CD4-positive, alpha-beta T cell treated with Interleukin-2 at 100 ng/mL for 4 hours (primary cell): Measurements from ENCODE around the gene ANAPC16.
"Not testable (repeated sequence)": the region's sequence is repeated elsewhere in the genome, so short reads cannot be mapped to it uniquely, and the experiment has no call there.

Experiments
- DNase-seq: peaks from one replicate; pipeline ENCODE4 v3.0.0-alpha.2; 2020; ENCODE audit warnings: low spot score

ANAPC16 gene

DNA sequence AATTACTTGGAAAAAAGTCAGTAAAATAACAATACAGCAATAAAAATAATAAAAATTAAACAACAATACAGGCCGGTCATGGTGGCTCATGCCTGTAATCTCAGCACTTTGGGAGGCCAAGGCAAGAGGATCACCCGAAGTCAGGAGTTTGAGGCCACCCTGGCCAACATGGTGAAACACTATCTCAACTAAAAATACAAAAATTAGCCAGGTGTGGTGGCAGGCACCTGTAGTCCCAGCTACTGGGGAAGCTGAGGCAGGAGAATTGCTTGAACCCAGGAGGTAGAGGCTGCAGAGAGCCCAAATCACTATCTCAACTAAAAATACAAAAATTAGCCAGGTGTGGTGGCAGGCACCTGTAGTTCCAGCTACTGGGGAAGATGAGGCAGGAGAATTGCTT lies 4.0 kb upstream of the ANAPC16 start:
- not testable (repeated sequence) for DNase-seq

DNA sequence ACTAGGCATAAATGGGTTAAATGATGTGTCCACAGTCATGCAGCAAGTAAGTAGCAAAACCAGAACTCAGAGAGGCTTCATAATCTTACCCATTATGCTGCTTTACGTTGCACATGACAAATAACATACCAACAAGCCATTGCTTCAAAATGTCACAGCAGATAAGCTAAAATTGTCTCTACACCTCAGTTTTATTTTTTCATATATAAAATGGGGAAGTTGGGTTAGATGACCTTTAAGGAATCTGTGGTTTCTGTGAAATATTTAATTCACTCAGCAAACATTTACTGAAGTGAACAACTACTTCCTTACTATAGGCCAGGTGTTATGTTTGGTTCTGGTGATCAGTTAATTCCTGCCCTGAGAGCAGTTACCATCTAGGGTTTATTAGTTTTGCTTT lies 2.5 kb downstream of the ANAPC16 start:
- no peak for DNase-seq

DNA sequence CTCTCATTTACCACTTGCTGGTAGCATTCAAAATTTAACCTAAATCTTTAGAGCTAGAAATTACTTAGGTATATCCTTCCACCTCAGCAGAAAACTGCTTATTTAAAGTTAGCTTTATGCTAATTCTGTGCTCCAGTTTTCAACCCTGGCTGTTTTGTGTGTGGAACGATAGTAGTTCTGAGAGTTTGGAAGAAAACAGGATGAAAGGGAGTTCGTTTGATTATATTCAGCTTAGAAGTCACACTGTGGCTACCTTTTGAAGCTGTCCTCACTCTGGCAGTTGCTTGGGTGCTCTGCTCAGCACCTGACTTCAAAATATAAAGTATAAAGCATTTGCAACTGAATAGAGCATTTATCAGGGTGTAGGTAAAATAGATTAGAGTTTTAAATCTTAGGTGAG lies 2.9 kb downstream of the ANAPC16 start:
- DNase-seq, result no peak

DNA sequence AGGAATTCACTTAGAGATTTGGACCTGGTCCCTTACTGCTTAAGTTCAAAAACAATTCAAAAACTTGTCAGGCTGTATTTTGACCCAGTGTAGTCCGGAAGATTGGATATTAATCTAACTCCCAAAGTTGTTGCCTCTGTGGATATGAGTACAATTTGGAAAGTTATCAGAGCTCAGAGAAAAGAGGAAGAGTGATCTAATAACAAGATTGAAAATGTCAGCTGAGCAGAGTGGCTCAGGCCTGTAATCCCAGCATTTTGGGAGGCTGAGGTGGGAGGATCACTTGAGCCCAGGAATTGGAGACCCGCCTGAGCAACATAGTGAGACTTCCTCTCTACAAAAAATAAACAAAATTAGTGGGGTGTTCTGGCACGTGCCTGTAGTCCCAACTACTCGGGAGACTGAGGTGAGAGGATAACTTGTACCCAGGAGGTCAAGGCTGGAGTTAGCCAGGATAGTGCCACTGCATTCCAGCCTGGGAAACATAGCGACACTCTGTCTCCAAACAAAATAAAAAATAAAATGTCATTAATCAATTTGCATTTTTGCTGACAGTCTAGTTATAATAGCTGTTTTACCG lies 3.5 kb downstream of the ANAPC16 start:
- DNase-seq, result no peak

DNA sequence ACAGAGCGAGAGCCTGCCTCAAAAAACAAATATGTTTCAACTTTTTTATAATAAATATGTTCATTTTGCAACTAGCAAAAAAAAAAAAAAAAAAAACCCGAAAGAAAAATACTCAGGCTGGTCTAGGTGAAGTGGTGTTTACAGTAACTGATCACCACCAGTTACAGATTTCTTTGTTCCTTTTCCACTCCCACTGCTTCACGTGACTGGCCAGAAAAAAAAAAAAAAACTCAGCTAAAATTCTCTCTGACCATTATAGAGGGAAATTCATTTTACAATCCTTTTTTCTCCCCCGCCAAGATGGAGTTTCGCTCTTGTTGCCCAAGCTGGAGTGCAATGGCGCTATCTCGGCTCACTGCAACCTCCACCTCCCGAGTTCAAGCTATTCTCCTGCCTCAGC lies 4.8 kb downstream of the ANAPC16 start:
- DNase-seq, result no peak

DNA sequence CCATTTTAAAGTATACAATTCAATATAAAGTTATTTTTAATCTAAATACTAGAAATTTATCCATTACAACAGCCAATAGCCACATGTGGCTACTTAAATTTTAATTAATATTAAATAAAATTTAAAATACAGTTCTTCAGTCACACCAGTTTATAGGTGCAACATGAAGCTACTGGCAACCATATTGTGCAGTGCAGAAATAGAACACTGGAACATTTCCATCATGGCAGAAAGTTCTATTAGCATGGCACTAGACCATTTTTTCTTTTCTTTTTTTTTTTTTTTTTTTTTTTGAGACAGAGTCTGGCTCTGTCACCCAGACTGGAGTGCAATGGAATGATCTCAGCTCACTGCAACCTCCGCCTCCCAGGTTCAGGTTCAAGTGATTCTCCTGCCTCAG lies 5.5 kb downstream of the ANAPC16 start:
- no peak for DNase-seq

DNA sequence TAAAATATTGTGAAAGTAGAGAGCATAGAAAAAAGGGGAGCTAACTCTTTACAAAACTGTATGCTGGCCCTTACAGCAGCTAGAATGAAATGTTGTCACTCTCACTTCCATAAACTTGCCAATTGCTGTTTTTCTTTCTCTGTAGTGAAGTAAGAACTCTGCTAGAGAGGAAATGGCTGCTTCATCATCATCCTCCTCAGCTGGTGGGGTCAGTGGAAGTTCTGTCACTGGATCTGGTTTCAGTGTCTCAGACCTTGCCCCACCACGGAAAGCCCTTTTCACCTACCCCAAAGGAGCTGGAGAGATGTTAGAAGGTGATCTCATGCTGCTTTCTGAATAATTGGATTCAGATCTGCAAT lies 7.9 kb downstream of the ANAPC16 start:
- DNase-seq, result no peak

DNA sequence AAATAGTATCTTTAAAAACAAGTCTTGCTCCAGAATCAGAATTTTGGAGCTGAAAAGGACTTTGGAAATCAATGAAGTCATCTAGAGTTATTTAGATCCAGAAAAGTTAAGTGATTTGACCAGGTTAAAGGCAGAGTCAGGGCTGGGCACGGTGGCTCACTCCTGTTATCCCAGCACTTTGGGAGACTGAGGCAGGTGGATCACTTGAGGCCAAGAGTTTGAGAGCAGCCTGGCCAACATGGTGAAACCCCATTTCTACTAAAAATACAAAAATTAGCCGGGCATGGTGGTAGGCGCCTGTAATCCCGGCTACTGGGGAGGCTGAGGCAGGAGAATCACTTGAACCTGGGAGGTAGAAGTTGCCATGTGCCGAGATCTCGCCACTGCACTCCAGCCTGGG lies 8.4 kb downstream of the ANAPC16 start:
- DNase-seq, result not testable (repeated sequence)

DNA sequence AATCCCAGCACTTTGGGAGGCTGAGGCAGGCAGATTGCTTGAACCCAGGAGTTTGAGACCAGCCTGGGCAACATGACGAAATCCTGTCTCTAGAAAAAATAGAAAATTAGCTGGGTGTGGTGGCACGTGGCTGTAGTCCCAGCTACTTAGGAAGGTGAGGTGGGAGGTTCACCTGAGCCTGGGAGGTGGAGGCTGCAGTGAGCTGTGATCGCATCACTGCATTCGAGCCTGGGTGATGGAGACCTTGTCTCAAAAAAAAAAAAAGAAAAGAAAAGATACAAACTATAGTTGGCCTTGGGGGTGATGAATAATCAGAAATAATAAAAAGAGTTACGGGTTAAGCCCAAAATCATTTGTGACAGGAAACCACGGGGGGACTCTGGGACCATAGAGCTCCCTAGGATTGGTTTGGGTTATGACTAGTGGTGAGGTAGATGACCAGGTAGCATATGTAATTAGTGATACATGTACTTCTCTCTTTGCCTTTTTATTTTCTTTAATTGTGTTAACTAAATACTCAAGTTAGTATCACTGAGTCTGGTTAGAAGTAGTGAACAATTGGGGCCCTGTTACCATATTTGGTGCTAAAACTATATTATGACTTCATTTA lies 10.7 kb downstream of the ANAPC16 start:
- no peak for DNase-seq

DNA sequence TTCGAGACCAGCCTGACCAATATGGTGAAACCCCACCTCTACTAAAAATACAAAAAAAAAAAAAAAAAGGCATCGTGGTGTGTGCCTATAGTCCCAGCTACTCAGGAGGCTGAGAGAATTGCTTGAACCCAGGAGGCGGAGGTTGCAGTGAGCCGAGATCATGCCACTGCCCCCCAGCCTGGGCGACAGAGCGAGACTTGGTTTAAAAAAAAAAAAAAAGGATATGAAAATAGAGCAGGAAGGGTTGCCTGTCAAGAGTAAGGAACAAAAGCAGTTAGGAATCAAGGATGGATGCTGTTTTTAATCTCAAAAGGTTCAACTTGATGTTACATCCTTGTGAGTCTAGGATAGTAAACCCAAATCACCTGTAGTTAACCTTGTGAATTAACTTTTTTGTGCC lies 12.0 kb downstream of the ANAPC16 start:
- DNase-seq, result no peak

DNA sequence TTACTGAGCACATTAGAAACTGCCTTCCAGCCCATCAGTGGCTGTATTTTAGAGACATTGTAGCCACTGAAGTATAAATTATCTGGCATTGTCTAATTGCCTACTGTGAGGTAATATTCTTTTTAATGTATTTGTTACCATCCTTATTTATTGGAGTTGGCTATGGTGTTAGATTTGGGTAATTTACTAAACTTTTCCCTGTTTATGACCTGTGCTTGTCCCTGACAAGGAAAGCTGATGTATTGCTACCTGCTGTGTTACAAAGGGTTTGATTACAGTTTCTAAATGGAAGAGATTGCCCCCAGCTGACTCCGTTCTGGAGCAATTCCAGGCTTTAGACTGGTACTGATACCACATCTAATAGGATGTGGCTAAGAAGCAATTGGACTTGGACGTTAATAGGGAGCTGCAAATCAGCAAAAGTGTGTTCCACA lies 12.5 kb downstream of the ANAPC16 start:
- no peak for DNase-seq

DNA sequence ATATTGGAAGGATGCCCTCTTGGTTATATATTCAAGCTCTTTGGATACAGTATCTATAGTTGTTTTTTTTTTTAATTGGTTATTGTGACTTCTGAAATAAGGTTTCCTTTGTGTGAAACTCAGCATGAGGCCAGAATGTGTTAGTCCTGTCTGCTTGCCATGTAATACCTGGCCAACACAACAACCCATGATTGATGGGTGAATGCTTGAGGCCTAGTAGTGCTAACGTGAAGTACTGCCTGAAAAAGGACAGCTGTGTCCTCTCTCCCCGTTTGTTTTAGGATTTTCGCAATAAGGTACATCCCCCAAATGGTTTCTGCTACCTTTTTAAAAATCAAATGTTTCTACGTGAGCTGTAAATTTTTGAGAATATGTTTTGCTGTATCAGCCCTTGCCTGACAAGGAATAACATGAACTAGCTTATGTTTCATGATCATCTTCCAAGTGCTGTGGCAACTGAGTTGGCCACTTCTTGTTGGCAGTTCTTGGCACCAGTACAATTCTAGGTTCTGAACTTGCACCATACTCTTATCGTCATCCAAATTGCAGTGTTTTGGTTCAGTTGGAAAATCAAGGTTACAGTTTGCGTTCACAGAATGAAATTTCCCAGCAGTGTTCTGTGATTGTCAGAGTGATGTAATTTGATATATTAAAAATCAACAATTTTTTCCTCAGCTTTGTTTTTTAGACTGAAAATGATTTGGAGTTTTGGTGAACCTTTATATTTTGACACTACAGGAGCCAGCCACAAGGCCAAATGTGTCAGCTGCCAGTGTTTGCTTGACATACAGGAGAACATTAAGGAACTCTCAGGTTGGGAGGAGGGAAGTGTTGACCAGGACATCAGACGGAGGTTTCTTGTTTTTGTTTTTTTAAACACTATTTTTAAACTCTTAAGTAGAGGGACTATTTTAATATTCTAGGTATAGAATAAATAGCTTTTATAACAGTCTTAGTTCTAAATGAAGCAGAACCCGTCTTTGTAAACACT lies 13.7 kb downstream of the ANAPC16 start:
- no peak for DNase-seq

DNA sequence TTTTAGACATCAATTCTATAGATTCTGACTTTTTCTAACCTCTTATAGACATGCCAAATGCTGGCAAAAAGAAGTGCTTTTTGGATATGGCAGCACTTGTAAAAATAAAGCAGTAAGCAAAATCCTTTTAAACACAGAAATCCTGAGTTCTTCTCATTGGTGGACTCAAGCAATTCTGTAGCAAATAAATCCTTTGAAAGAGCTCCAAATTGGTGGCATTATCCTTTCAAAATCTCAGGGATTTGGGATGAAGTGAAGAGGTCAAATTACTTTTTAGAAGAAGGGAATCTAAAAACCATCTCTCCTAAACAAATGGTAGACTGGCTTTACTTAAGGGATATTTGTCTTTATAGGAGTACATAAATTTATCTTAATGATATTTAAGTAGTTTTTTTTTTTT lies 17.8 kb downstream of the ANAPC16 start:
- DNase-seq, result no peak

DNA sequence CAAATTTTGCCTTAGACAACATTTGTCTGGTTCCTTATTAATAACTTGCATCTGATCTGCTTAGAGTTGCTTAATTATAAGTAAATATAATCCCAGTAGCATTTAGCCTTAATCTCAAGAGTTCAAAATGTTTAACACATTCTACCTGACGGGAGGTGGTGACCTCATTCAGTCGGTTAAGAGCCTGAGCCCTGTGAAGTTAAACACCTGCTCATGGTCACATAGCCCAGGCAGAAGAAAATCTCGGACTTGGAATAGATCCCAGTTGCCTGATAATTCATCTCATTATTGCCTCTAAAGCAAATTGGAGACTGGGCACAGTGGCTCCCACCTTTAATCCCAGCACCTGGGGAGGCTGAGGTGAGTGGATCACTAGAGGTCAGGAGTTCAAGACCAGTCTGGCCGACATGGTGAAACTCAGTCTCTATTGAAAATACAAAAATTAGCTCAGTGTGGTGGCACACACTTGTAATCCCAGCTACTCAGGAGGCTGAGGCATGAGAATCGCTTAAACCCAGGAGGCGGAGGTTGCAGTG lies 18.8 kb downstream of the ANAPC16 start:
- DNase-seq, result no peak

DNA sequence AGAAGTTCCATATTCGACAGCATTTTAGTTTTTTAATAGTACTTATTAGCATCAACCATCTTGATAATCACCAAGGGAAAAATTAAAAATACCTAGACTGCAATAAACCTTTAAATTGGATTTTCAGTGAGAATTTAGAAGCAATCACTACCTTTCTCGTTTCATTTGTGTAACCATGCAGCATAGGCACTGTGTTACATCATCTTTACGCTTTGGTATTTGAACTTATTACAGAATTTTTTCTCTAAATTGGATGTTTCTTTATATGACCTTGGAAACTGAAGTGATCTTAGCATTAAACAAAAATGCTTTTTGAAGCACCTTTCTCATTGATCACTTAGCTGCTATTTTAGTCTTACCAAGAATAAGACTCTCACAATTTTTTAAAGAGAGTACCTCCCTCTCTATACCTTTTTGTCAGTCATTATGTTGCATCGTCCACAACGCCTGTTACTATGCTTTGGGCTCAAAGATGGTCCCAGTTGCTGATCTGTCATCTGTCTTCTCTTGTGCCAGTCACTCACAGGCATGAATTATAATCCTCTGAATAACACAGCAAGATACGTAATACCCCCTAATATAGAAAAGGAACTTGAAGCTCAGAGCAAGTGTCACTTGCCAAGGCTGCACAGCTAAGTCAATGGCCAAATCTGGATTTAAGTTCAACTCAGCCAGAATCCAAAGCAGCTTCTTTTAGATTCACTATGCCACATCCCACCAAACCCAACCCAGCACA lies 19.9 kb downstream of the ANAPC16 start:
- no peak for DNase-seq

DNA sequence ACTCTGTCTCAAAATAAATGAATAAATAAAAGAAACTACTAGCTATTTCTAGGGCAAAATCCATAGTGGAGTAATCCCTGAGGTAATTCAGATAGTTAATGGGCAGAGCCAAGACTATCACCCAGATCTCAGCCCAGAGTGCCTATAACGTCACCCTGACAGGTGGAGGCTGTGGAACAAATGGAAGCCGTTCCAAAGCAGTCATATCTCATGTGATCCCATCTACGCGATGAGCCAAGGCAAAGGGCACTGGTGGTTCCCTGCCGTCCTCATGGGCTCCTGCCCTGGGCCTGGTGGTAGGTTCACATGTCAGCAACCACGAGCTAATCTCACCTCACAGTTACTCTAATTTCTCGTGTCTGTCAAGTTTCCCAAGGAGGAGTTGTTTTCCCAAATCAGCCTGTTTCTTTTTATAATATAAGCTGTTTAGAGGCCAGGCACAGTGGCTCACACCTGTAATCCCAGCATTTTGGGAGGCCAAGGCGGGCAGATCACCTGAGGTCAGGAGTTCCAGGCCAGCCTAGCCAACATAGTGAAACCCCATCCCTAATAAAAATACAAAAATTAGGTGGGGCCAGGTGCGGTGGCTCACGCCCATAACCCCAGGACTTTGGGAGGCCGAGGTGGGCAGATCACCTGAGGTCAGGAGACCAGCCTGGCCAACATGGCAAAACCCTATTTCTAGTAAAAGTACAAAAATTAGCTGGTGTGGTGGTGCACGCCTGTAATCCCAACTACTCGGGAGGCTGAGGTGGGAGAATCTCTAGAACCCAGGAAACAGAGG lies 22.8 kb downstream of the ANAPC16 start:
- no peak for DNase-seq

DNA sequence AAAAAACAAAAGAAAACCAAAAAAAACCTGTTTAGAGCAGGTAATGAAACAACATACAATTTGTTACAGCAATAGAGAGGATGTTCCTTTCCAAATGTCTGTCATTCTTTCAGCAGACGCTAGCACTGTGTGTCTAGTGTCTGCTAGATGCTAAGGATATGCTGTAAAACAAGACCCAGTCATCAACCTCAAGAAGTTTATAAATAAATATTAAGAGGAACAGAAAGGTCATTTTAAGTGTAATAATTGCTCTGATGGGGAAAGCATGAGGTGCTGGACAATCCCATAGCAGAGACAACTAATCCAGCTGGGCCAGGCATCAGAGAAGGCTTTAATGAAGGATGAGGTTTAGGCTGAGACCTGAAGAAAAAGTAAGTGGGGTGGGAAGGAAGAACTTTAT lies 23.6 kb downstream of the ANAPC16 start:
- no peak for DNase-seq

DNA sequence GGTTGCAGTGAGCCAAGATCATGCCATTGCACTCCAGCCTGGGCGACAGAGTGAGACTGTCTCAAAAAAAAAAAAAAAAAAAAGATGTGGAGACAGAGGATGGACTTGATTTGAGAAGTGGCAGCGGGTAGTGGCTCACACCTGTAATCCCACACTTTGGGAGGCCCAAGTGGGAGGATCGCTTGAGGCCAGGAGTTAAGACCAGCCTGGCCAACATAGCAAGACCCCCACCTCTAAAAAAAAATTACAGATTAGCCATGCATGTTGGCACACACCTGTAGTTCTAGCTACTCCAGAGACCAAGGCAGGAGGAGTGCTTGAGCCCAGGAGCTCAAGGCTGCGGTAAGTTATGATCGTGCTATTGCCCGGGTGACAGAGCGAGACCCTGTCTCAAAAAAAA lies 24.6 kb downstream of the ANAPC16 start:
- no peak for DNase-seq

DNA sequence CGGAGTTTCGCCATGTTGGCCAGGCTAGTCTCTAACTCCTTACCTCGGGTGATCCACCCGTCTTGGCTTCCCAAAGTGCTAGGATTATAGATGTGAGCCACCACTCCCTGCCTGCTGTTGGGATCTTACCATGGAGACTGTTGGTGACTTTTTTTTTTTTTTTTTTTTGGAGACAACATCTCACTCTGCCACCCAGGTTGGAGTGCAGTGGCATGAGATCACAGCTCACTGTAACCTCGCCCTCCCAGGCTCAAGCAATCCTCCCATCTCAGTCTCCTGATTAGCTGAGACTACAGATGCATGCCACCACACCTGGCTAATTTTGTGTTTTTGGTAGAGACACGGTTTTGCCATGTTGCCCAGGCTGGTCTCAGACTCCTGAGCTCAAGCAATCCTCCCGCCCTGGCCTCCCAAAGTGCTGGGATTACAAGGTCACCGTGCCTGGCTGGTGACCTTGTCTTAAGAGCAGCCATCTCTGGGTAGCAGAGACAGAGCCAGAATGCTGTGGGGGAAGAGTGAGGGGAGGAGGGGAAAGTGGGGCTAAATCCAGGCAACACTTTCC lies 26.0 kb downstream of the ANAPC16 start:
- no peak for DNase-seq

DNA sequence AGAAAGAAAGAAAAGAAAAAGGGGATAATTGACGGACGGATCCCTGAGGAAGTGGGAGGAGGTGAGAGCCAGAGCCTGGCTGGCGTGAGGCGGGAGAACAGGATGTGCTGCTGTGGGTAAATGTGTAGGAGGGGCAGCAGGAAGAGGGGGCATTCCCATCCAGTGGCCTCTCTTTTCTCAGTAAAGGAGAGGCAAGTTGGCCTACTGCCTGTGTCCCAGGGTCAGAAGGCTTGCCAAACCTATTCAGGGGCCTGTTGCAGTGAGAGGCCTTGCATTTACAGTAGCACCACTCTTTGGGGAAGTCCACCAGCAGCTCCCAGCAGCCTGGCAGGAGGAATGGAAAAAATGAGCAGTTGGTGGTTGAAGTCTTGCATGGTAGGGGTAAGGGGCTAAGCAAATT lies 26.9 kb downstream of the ANAPC16 start:
- DNase-seq, result no peak

DNA sequence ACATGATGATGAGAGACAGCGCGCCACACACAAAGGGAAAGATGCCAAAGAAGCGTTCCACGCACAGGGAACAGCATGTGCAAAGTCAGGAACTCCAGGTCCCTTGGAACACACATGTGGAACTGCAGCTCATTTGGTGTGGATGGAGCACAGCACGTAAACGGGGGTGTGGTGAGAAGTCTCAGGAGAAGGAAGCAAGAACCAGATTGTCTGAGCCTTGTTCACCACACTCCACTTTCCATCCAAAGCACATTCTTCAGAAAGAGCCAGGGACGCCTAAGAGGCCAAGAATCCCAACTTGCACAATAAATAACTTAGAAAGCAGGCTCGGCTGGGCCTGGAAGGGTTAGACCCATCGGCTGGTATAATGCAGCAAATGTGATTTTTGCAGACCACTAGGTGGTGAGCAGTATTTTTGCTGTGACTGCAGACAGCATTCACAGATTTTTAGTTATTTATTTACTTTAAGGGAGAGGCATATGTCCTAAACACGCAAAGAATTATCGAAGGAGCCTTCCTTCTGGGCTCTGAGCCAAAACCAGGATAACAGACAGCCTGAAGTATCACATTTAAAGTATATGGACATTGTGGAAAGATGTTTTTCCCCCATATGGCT lies 28.1 kb downstream of the ANAPC16 start:
- no peak for DNase-seq
